Keratinocyte (primary cell): ENCODE results near the gene NUP153. TPM values are rescaled to one million over a fixed set of nuclear protein-coding genes. Genes with fewer than 3 reads are reported as not detected.

Source experiments
- DNase-seq: peaks from one replicate; pipeline ENCODE4 v3.0.0-alpha.2; 2011; ENCODE audit warnings: low read depth, missing footprints, low spot score
- FAIRE-seq: peaks from 2 replicates; lab custom pipeline; 2011; peaks lifted over from hg19 to GRCh38; lab: Jason Lieb, UNC
- H2AFZ ChIP-seq: 2 replicates; pipeline ENCODE4 v1.6.0; 2012; ENCODE audit warnings: low read length, control low read depth, inconsistent platforms; ENCODE audit not compliant: control insufficient read depth
- H3K27ac ChIP-seq: 2 replicates; pipeline ENCODE4 v1.5.1; 2011; ENCODE audit warnings: low read length; ENCODE audit not compliant: control insufficient read depth, insufficient read depth
- H3K27me3 ChIP-seq: 3 replicates; pipeline ENCODE4 v1.6.0; 2011; ENCODE audit warnings: low read length; ENCODE audit not compliant: control insufficient read depth, insufficient read depth; ENCODE audit errors: extremely low read depth
- H3K36me3 ChIP-seq, 2 experiments: 2 replicates in 1 of 2; 3 replicates in 1 of 2; pipeline ENCODE4 v1.5.1; 2011; ENCODE audit warnings: low read length in 2 of 2, mild to moderate bottlenecking in 1 of 2; ENCODE audit not compliant: control insufficient read depth in 2 of 2, insufficient read depth in 2 of 2; ENCODE audit errors: extremely low read depth in 1 of 2
- H3K4me1 ChIP-seq: 3 replicates; pipeline ENCODE4 v1.5.1; 2011; ENCODE audit warnings: low read length; ENCODE audit not compliant: control insufficient read depth, insufficient read depth; ENCODE audit errors: extremely low read depth
- H3K4me2 ChIP-seq: 3 replicates; pipeline ENCODE4 v1.6.0; 2011; ENCODE audit warnings: low read depth, low read length; ENCODE audit not compliant: control insufficient read depth, insufficient read depth; ENCODE audit errors: extremely low read depth
- H3K4me3 ChIP-seq, 3 experiments: fragments of 200-600 bp in 1 of 3; sonication (generic) in 1 of 3; 2 replicates in 2 of 3; 3 replicates in 1 of 3; pipeline ENCODE4 v1.5.1; 2011 to 2016; ENCODE audit warnings: low read length in 3 of 3, mild to moderate bottlenecking in 3 of 3, control low read depth in 2 of 3, inconsistent platforms in 1 of 3, low read depth in 1 of 3, mixed read lengths in 1 of 3, mixed run types in 1 of 3, moderate library complexity in 1 of 3; ENCODE audit not compliant: control insufficient read depth in 2 of 3, insufficient read depth in 2 of 3; ENCODE audit errors: extremely low read depth in 1 of 3
- H3K79me2 ChIP-seq: 2 replicates; pipeline ENCODE4 v1.6.0; 2012; ENCODE audit warnings: low read length; ENCODE audit not compliant: control insufficient read depth, insufficient read depth
- H3K9ac ChIP-seq: 3 replicates; pipeline ENCODE4 v1.6.0; 2011; ENCODE audit warnings: low read length; ENCODE audit not compliant: control insufficient read depth, insufficient read depth; ENCODE audit errors: extremely low read depth
- H3K9me1 ChIP-seq: 3 replicates; pipeline ENCODE4 v1.6.0; 2011; ENCODE audit warnings: low read length; ENCODE audit not compliant: control insufficient read depth, insufficient read depth; ENCODE audit errors: extremely low read depth
- H3K9me3 ChIP-seq: 2 replicates; pipeline ENCODE4 v1.5.1; 2012; ENCODE audit warnings: low read depth, low read length; ENCODE audit not compliant: control insufficient read depth
- H4K20me1 ChIP-seq: 3 replicates; pipeline ENCODE4 v1.6.0; 2011; ENCODE audit warnings: low read length; ENCODE audit not compliant: control insufficient read depth, insufficient read depth; ENCODE audit errors: extremely low read depth
- EZH2 ChIP-seq: IDR thresholded peaks from one replicate; pipeline ENCODE4 v1.6.1; 2012; ENCODE audit warnings: inconsistent platforms, mild to moderate bottlenecking, low read length, moderate library complexity
- dilution Hi-C: fragments of 300-500 bp; cut with MboI; formaldehyde crosslinking; loops from one replicate; pipeline ENCODE4 v1.7.0; 2020; ENCODE audit warnings: low sequenced_read_pairs; ENCODE audit not compliant: extremely low pct_ligation_motif_present
- polyA plus RNA-seq, 5 experiments: library from polyadenylated mRNA; depleted of rRNA in 3 of 5; stranded (reverse) in 3 of 5; stranded (forward) in 1 of 5; unstranded in 1 of 5; fragments of >200 nt; gene quantifications; 1 replicate in 1 of 5; 2 replicates in 3 of 5; 3 replicates in 1 of 5; pipeline versions ENCODE4 v1.2.1 to v1.2.3, GENCODE V29; 2011 to 2012; ENCODE audit warnings: missing spikeins in 2 of 5, low read depth in 1 of 5, low replicate concordance in 1 of 5
- TF ChIP-seq, protein P1 (sequence below), 3 experiments: IDR thresholded peaks in 1 of 3; conservative IDR thresholded peaks in 1 of 3; optimal IDR thresholded peaks in 1 of 3; 2 replicates in 2 of 3; 3 replicates in 1 of 3; pipeline versions ENCODE3 to v1.5.1; 2011; ENCODE audit warnings: low read length in 3 of 3, mild to moderate bottlenecking in 3 of 3, moderate library complexity in 2 of 3, control low read depth in 1 of 3, inconsistent platforms in 1 of 3; ENCODE audit not compliant: insufficient read depth in 2 of 3; ENCODE audit errors: extremely low read depth in 1 of 3

NUP153 gene
- polyA plus RNA-seq, 1 donor (not counting 4 experiments of a cell fraction or from before 2014, with no cell fraction given): 27.6 TPM

DNA sequence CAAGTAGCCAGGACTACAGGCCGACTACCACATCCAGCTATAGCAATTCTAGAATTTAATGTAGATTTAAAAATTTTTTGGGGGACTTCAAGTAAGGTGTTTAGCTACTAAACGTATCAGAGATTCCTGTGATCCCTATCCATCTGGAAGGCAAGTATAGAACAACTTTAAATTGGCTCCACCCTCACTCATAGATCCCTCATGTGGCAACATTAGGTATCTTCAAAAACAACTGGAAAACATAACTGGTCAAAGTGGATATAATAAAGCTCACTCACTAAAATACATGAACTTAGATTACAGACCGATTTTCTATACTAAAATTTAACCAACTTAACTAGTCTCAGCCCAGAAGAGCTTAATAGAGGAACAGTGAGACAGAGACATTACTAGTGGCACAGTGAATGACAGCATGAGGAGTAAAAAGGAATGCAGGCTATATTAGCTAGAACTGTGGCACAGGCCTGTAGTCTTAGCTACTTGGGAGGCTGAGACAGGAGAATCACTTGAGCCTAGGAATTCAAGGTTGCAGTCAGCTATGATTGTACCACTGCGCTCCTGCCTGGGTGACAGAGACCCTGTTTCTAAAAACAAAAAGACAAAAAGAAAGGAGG is 14.7 kb downstream of the NUP153 start:
- H3K9me1 ChIP-seq: no peaks in the 10 kb centered on the region
- no peaks in the 10 kb centered on the region for H3K4me1 ChIP-seq
- no peak for DNase-seq
- H4K20me1 ChIP-seq: peaks cover 3% of the 10 kb centered on the region
- H3K27me3 ChIP-seq: no peaks in the 10 kb centered on the region
- FAIRE-seq: no peak
- no peak overlapping the region for H3K4me3 ChIP-seq
- H3K9ac ChIP-seq: no peak overlapping the region
- no peak for TF ChIP-seq EZH2
- TF ChIP-seq, protein P1, sequence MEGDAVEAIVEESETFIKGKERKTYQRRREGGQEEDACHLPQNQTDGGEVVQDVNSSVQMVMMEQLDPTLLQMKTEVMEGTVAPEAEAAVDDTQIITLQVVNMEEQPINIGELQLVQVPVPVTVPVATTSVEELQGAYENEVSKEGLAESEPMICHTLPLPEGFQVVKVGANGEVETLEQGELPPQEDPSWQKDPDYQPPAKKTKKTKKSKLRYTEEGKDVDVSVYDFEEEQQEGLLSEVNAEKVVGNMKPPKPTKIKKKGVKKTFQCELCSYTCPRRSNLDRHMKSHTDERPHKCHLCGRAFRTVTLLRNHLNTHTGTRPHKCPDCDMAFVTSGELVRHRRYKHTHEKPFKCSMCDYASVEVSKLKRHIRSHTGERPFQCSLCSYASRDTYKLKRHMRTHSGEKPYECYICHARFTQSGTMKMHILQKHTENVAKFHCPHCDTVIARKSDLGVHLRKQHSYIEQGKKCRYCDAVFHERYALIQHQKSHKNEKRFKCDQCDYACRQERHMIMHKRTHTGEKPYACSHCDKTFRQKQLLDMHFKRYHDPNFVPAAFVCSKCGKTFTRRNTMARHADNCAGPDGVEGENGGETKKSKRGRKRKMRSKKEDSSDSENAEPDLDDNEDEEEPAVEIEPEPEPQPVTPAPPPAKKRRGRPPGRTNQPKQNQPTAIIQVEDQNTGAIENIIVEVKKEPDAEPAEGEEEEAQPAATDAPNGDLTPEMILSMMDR (optimal IDR thresholded peaks at IDR 0.05 in 1 of 3, IDR thresholded peaks at IDR 0.05 in 1 of 3, conservative IDR thresholded peaks at IDR 0.05 in 1 of 3; ENCODE audit: extremely low read depth in 1 of 3, insufficient read depth in 2 of 3, low read length in 3 of 3): no peak
- no peak overlapping the region for H3K4me2 ChIP-seq
- H3K36me3 ChIP-seq: peaks cover 2 to 4% of the 10 kb centered on the region in 2 experiments
- H2AFZ ChIP-seq: no peak overlapping the region
- no peaks in the 10 kb centered on the region for H3K9me3 ChIP-seq
- H3K79me2 ChIP-seq: peaks cover 99% of the 10 kb centered on the region
- dilution Hi-C loops: no loop called here
- no peak overlapping the region for H3K27ac ChIP-seq

DNA sequence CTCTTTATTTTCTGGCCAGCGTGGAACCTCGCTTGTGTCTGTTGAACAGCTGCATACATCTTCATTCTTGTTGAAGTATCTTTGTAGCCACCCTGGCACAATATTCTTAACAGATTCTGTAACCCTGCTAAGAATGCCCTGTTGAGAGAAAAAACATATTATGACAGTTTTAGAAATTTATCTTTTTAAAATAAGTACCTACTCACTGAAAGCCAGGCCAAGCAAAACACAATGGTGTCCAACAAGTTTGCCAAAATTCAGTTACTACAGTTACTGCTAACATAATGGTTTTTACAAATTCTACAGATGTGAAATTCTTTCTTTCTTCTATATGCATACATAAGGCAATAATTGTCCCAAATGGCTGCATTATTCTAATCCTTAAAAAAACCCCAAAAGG is 18.2 kb downstream of the NUP153 start:
- H4K20me1 ChIP-seq: peaks cover 3% of the 10 kb centered on the region

More for the DNA sequence above, 18.2 kb downstream of the NUP153 start:
- FAIRE-seq (no peak), DNase-seq (no peak)
- Histone ChIP-seq H3K9ac (no peak overlapping the region), H3K27me3 (no peaks in the 10 kb centered on the region), H3K79me2 (peaks cover 93% of the 10 kb centered on the region), H3K4me2 (no peak overlapping the region), H3K36me3 (peaks cover 3 to 10% of the 10 kb centered on the region in 2 experiments), H3K4me3 (no peak overlapping the region), H3K27ac (no peak overlapping the region), H2AFZ (no peak overlapping the region), H3K9me1 (no peaks in the 10 kb centered on the region), H3K4me1 (no peaks in the 10 kb centered on the region), H3K9me3 (no peaks in the 10 kb centered on the region)
- TF ChIP-seq EZH2: no peak
- TF ChIP-seq, protein P1 (optimal IDR thresholded peaks at IDR 0.05 in 1 of 3, IDR thresholded peaks at IDR 0.05 in 1 of 3, conservative IDR thresholded peaks at IDR 0.05 in 1 of 3; ENCODE audit: extremely low read depth in 1 of 3, insufficient read depth in 2 of 3, low read length in 3 of 3): no peak
- dilution Hi-C loops: no loop called here
